K562 (cell line): ENCODE measurements around the gene NPHP3. TPM values are rescaled to one million over a fixed set of nuclear protein-coding genes. Genes with fewer than 3 reads are reported as not detected.

Experiments used
- ATAC-seq: fragments of 200-7000 bp; cut with Tn5 transposase; 3 replicates; pipeline ENCODE4 v1.9.1; 2020; ENCODE audit warnings: moderate library complexity
- BruUV-seq: library from RNA; stranded (reverse); fragments of 400-500 nt; replicated peaks from 2 replicates; lab custom pipeline; 2021; lab: Mats Ljungman, UMichigan
- CTCF ChIA-PET: fragments of 300-600 bp; formaldehyde crosslinking; extraction: SDS; loops from one replicate; lab custom pipeline; 2021; ENCODE audit warnings: low intra/inter-chr PET ratio; lab: Yijun Ruan, JAX
- POLR2A ChIA-PET: fragments of 300-600, 350-650 bp; sonication (Branson Sonifier 250); formaldehyde crosslinking; extraction: SDS; loops from one replicate; lab custom pipeline; 2021; ENCODE audit warnings: antibody characterized with exemption, inconsistent platforms; lab: Yijun Ruan, JAX
- DNase-seq, 4 experiments: peaks; one replicate each; pipeline versions ENCODE4 v3.0.0 to v3.0.0-alpha.2; 2011 to 2018; ENCODE audit warnings: low spot score in 3 of 4, mixed read lengths in 3 of 4; ENCODE audit errors: extremely low read depth in 1 of 4
- FAIRE-seq: peaks from 2 replicates; lab custom pipeline; 2011; peaks lifted over from hg19 to GRCh38; lab: Jason Lieb, UNC
- H2AFZ ChIP-seq: 2 replicates; pipeline ENCODE4 v1.6.0; 2011; ENCODE audit warnings: low read depth, low read length, control low read depth, inconsistent platforms
- H3K27ac ChIP-seq: fragments of 200-600 bp; 3 replicates; pipeline ENCODE4 v1.8.0; 2011; ENCODE audit warnings: low read depth, mild to moderate bottlenecking, control low read depth, inconsistent platforms, low read length, moderate library complexity, mixed read lengths; ENCODE audit errors: extremely low read depth
- H3K27me3 ChIP-seq, 2 experiments: fragments of 300-600 bp in 1 of 2; 2 replicates in 1 of 2; 3 replicates in 1 of 2; pipeline versions ENCODE4 v1.6.0 to v1.8.0; 2011; ENCODE audit warnings: inconsistent platforms in 2 of 2, low read length in 2 of 2, mild to moderate bottlenecking in 1 of 2, mixed read lengths in 1 of 2, moderate library complexity in 1 of 2; ENCODE audit not compliant: control insufficient read depth in 2 of 2, insufficient read depth in 2 of 2
- H3K36me3 ChIP-seq: fragments of 300-600 bp; 3 replicates; pipeline ENCODE4 v1.8.0; 2011; ENCODE audit warnings: mild to moderate bottlenecking, low read length, inconsistent platforms; ENCODE audit not compliant: control insufficient read depth, insufficient read depth
- H3K4me1 ChIP-seq, 2 experiments: fragments of 200-600 bp in 1 of 2; replicated peaks in 1 of 2; 2 replicates in 1 of 2; 3 replicates in 1 of 2; pipeline versions ENCODE4 v1.5.1 to v1.8.0; 2011; ENCODE audit warnings: inconsistent platforms in 2 of 2, low read length in 2 of 2, mild to moderate bottlenecking in 1 of 2, mixed read lengths in 1 of 2, moderate library complexity in 1 of 2; ENCODE audit not compliant: control insufficient read depth in 2 of 2, insufficient read depth in 2 of 2
- H3K4me2 ChIP-seq: 2 replicates; pipeline ENCODE4 v1.6.1; 2011; ENCODE audit warnings: low read length, control low read depth, inconsistent platforms, mixed read lengths; ENCODE audit not compliant: insufficient read depth
- H3K4me3 ChIP-seq: fragments of 200-600 bp; sonication (generic), shearing (Covaris generic); 2 replicates; pipeline ENCODE4 v1.5.1; 2016; ENCODE audit warnings: control low read depth, inconsistent platforms
- H3K79me2 ChIP-seq: fragments of 200-600 bp; 3 replicates; pipeline ENCODE4 v1.8.0; 2011; ENCODE audit warnings: low read length, inconsistent platforms; ENCODE audit not compliant: control insufficient read depth, insufficient read depth
- H3K9ac ChIP-seq, 2 experiments: 2 replicates each; pipeline versions ENCODE4 v1.6.0 to v1.6.1; 2011; ENCODE audit warnings: low read depth in 2 of 2, low read length in 2 of 2, control low read depth in 1 of 2, inconsistent platforms in 1 of 2, mild to moderate bottlenecking in 1 of 2, mixed read lengths in 1 of 2; ENCODE audit not compliant: insufficient read depth in 1 of 2
- H3K9me1 ChIP-seq: one replicate; pipeline ENCODE4 v1.6.0; 2011; ENCODE audit warnings: inconsistent platforms, mild to moderate bottlenecking, low read length, moderate library complexity; ENCODE audit not compliant: control insufficient read depth, insufficient read depth
- H3K9me3 ChIP-seq: replicated peaks from 2 replicates; pipeline ENCODE4 v1.5.1; 2011; ENCODE audit warnings: low read depth, low read length, inconsistent platforms; ENCODE audit not compliant: control insufficient read depth, insufficient read depth
- H4K20me1 ChIP-seq: replicated peaks from 2 replicates; pipeline ENCODE4 v1.6.1; 2011; ENCODE audit warnings: low read length, inconsistent platforms, mixed read lengths; ENCODE audit not compliant: control insufficient read depth, insufficient read depth
- U2AF2 ChIP-seq: fragments of 200-400 bp; formaldehyde crosslinking; optimal IDR thresholded peaks from 2 replicates; pipeline ENCODE3; 2017; ENCODE audit warnings: low read depth, mild to moderate bottlenecking, low read length
- ZKSCAN8 ChIP-seq: fragments of 200-800 bp; sonication (Bioruptor generic); IDR thresholded peaks from 2 replicates; pipeline ENCODE4 v1.6.1; 2016; ENCODE audit warnings: missing genetic modification characterization, missing compliant biosample characterization
- WGBS: fragments of 100-300 bp; shearing (Covaris generic); methylation state at CpG from one replicate; pipeline ENCODE4 v1.1.6; 2016; ENCODE audit warnings: low coverage, mixed read lengths; ENCODE audit not compliant: insufficient coverage; ENCODE audit errors: missing lambda C conversion rate; 5-methylcytosine and 5-hydroxymethylcytosine counted together
- in situ Hi-C: fragments of 300-500 bp; cut with MboI; formaldehyde crosslinking; loops from 4 replicates; pipeline ENCODE4 v1.15.0; 2018; ENCODE audit warnings: inconsistent platforms, mixed read lengths
- intact Hi-C: fragments of 100-400 bp; cut with micrococcal nuclease; formaldehyde crosslinking; loops from 2 replicates; pipeline ENCODE4 v1.14.2; 2022
- polyA plus RNA-seq, 8 experiments: library from polyadenylated mRNA; depleted of rRNA in 4 of 8; stranded (reverse) in 5 of 8; unstranded in 3 of 8; fragments of >200 nt; fragmentation: Nextera tagmentation in 2 of 8; fragmentation: Illumina TruSeq in 1 of 8; extraction: Ambion mirVana in 2 of 8; extraction: Trizol in 1 of 8; gene quantifications; 2 replicates each; pipeline versions ENCODE4 v1.2.1 to v1.2.3, GENCODE V29; 2011 to 2014; ENCODE audit warnings: inconsistent platforms in 1 of 8, missing spikeins in 1 of 8
- total RNA-seq, 7 experiments: library from RNA; depleted of rRNA in 6 of 7; stranded (reverse); fragments of >200 nt in 6 of 7; fragmentation: Illumina TruSeq in 2 of 7; extraction: Trizol in 2 of 7; gene quantifications; 2 replicates each; pipeline versions ENCODE4 v1.2.1 to v1.2.3, GENCODE V29; 2011 to 2021; ENCODE audit warnings: low replicate concordance in 1 of 7
- TF ChIP-seq, protein P1 (sequence below): fragments of 250-450 bp; sonication (Bioruptor Pico); IDR thresholded peaks from 2 replicates; pipeline ENCODE4 v1.5.0; 2021
- TF ChIP-seq, protein P2 (sequence below): sonication (generic); IDR thresholded peaks from 2 replicates; pipeline ENCODE4 v1.6.1; 2016

NPHP3 gene
- total and polyA plus RNA-seq, 9 of the 15 experiments (the other 6 are each of a cell fraction or from before 2014, with no cell fraction given), result 0.62 to 13.2 (median 5.8) TPM

- TF ChIP-seq, protein P1, sequence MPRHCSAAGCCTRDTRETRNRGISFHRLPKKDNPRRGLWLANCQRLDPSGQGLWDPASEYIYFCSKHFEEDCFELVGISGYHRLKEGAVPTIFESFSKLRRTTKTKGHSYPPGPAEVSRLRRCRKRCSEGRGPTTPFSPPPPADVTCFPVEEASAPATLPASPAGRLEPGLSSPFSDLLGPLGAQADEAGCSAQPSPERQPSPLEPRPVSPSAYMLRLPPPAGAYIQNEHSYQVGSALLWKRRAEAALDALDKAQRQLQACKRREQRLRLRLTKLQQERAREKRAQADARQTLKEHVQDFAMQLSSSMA (CRISPR knock-in tag), result no peak
- TF ChIP-seq ZKSCAN8 (CRISPR knock-in tag) (0 out of 2 replicates have a peak, but pooled peaks have one; percentile 43), U2AF2 (no peak)
- TF ChIP-seq, protein P2, sequence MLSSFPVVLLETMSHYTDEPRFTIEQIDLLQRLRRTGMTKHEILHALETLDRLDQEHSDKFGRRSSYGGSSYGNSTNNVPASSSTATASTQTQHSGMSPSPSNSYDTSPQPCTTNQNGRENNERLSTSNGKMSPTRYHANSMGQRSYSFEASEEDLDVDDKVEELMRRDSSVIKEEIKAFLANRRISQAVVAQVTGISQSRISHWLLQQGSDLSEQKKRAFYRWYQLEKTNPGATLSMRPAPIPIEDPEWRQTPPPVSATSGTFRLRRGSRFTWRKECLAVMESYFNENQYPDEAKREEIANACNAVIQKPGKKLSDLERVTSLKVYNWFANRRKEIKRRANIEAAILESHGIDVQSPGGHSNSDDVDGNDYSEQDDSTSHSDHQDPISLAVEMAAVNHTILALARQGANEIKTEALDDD, result peak; percentile 59
- TF ChIP-seq, all 486 proteins: peak for 2
- Histone ChIP-seq H2AFZ (no peak overlapping the region), H3K9me1 (no peaks in the 10 kb centered on the region), H3K4me3 (no peak overlapping the region), H3K4me1 (peaks cover 2 to 3% of the 10 kb centered on the region in 2 experiments; a peak in 2 of 5 replicates), H3K27me3 (no peaks in the 10 kb centered on the region), H3K79me2 (peaks cover 49% of the 10 kb centered on the region), H4K20me1 (no peaks in the 10 kb centered on the region), H3K27ac (no peak overlapping the region), H3K36me3 (peaks cover 41% of the 10 kb centered on the region), H3K9me3 (no peaks in the 10 kb centered on the region), H3K4me2 (no peak overlapping the region), H3K9ac (no peak overlapping the region)
- BruUV-seq, result no TSS peak
- ChIA-PET POLR2A (interaction anchor here (0.6 kb wide), 1 partner anchor 1091 kb away, joined by 3 read pairs; no protein-coding TSS in a partner anchor), CTCF (no interaction called here)
- no peak for FAIRE-seq
- ATAC-seq, result no peak
- 76% methylated on average over 3 of the region's 3 CpGs for WGBS
- intact Hi-C loops (no loop called here), in situ Hi-C loops (no loop called here)
- no peak for DNase-seq
These were observed 56.9 kb downstream of the NPHP3 start for GRCh38 chr3:132665230-132665745.
